SK-N-SH (cell line): Measurements from ENCODE around the gene CYTL1. TPM values are rescaled to one million over a fixed set of nuclear protein-coding genes. Genes with fewer than 3 reads are reported as not detected.

ENCODE experiments used
- CHD2 ChIP-seq: fragments of 150-350 bp; IDR thresholded peaks from 2 replicates; pipeline ENCODE4 v1.6.1; 2018; ENCODE audit warnings: low read length; ENCODE audit not compliant: partially characterized antibody
- CTCF ChIP-seq: fragments of 200-600 bp; sonication (generic); IDR thresholded peaks from 2 replicates; pipeline ENCODE4 v1.6.1; 2017; ENCODE audit warnings: antibody characterized with exemption, mild to moderate bottlenecking, moderate library complexity
- EP300 ChIP-seq, 2 experiments: IDR thresholded peaks; 2 replicates each; pipeline versions ENCODE4 v1.4.0 to v1.6.1; 2012; ENCODE audit warnings: borderline replicate concordance in 1 of 2, low read depth in 1 of 2, low read length in 1 of 2
- EZH2phosphoT487 ChIP-seq: fragments of 200-600 bp; sonication (generic); IDR thresholded peaks from 2 replicates; pipeline ENCODE4 v1.6.1; 2017; ENCODE audit warnings: low read depth, mixed run types, mild to moderate bottlenecking, antibody characterized with exemption, moderate library complexity, borderline replicate concordance
- FOSL2 ChIP-seq: IDR thresholded peaks from 2 replicates; pipeline ENCODE4 v1.4.0; 2012; ENCODE audit warnings: low read depth, mild to moderate bottlenecking, moderate library complexity, borderline replicate concordance
- FOXM1 ChIP-seq: IDR thresholded peaks from 2 replicates; pipeline ENCODE4 v1.4.0; 2012; ENCODE audit warnings: low read depth, mild to moderate bottlenecking
- GABPA ChIP-seq: IDR thresholded peaks from 2 replicates; pipeline ENCODE4 v1.4.0; 2012; ENCODE audit warnings: low read depth, mild to moderate bottlenecking
- GATA2 ChIP-seq: sonication (generic); formaldehyde crosslinking; IDR thresholded peaks from 2 replicates; pipeline ENCODE4 v1.5.0; 2020; ENCODE audit warnings: mild to moderate bottlenecking, missing genetic modification reagents
- MAX ChIP-seq: IDR thresholded peaks from 2 replicates; pipeline ENCODE4 v1.4.0; 2012; ENCODE audit warnings: low read depth
- POLR2AphosphoS5 ChIP-seq: IDR thresholded peaks from 2 replicates; pipeline ENCODE4 v1.6.1; 2012; ENCODE audit warnings: low read depth, low read length
- RFX5 ChIP-seq: IDR thresholded peaks from 2 replicates; pipeline ENCODE4 v1.6.1; 2012; ENCODE audit warnings: mild to moderate bottlenecking, improper control_type of control experiment, low read length
- SMC3 ChIP-seq: IDR thresholded peaks from 2 replicates; pipeline ENCODE4 v1.6.1; 2012; ENCODE audit warnings: low read depth, low read length, improper control_type of control experiment
- TAF1 ChIP-seq: IDR thresholded peaks from 2 replicates; pipeline ENCODE4 v1.6.1; 2012; ENCODE audit warnings: low read depth, mild to moderate bottlenecking, low read length, moderate library complexity, borderline replicate concordance
- polyA plus RNA-seq, 3 experiments: library from polyadenylated mRNA; depleted of rRNA; stranded (reverse); fragments of >200 nt; gene quantifications; 2 replicates each; pipeline ENCODE4 v1.2.3, GENCODE V29; 2012
- TF ChIP-seq, protein P1 (sequence below): fragments of 150-350 bp; IDR thresholded peaks from 2 replicates; pipeline ENCODE4 v1.6.1; 2017; ENCODE audit warnings: antibody characterized with exemption, low read length, low read depth, borderline replicate concordance
- TF ChIP-seq, protein P2 (sequence below): IDR thresholded peaks from 2 replicates; pipeline ENCODE4 v1.6.1; 2012; ENCODE audit warnings: mild to moderate bottlenecking, low read depth, low read length, moderate library complexity
- TF ChIP-seq, protein P3 (sequence below): fragments of 150-350 bp; IDR thresholded peaks from 2 replicates; pipeline ENCODE4 v1.6.1; 2016; ENCODE audit warnings: mild to moderate bottlenecking, low read depth, low read length

The CYTL1 gene
- polyA plus RNA-seq, 1 of the 3 experiments (the other 2 are of a cell fraction), result 3.0 TPM

DNA sequence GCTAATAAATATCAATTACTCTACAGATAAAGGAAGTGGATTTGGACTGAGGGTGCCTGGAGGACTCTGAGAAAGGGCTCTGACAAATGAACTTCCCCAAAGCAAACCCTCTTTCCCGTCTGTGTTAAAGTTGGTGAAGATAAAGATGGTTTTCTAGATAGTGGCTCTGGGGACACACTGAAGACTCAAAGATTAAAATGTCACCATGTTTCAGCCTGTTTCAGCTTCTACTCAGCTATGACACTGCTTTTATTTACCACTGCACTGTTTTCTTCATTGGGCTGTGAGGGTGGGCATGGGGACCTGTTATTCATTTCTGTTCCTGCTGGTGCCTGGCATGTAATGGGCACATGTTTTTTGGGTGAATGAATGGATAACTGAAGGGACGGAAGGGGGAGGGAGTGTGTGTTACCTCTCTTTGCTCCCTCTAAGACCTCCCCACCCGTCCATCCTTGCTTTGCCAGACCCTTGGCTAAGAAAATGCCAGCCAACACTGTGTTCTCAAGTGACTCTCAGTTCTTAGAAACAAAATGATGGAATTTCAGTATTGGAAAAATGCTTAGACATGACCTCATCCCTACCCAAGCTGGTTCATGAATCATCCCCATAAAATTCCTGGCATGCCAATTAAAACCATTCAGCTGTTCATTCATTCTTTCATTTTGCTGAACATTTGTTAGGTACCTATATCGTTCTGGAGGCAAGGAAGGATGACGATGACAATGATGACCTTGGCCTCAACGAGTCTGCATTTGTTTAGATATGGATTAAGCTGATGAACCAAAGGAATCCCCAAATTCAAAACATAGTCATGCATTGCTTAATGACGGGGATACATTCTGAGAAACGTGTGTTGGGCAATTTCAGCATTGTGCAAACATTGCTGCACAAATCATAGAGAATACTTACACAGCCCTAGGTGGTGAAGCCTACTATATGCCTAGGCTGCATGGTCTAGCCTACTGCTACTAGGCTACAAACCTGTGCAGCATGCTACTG lies 18.6 kb upstream of the CYTL1 start (continued):
- TF ChIP-seq FOXM1 (no peak), EP300 (IDR thresholded peaks at IDR 0.05; ENCODE audit: borderline replicate concordance in 1 of 2, low read depth in 1 of 2, low read length in 1 of 2) (peak in 1 of 2 experiments; percentile 46; a peak in 1 of 4 replicates), EZH2phosphoT487 (no peak), MAX (no peak), RFX5 (no peak), SMC3 (no peak), CHD2 (no peak), GATA2 (CRISPR knock-in tag) (no peak), FOSL2 (peak; percentile 77), TAF1 (no peak), GABPA (no peak), CTCF (no peak), POLR2AphosphoS5 (no peak)
- TF ChIP-seq, protein P1, sequence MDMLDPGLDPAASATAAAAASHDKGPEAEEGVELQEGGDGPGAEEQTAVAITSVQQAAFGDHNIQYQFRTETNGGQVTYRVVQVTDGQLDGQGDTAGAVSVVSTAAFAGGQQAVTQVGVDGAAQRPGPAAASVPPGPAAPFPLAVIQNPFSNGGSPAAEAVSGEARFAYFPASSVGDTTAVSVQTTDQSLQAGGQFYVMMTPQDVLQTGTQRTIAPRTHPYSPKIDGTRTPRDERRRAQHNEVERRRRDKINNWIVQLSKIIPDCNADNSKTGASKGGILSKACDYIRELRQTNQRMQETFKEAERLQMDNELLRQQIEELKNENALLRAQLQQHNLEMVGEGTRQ, result no peak
- TF ChIP-seq, protein P2, sequence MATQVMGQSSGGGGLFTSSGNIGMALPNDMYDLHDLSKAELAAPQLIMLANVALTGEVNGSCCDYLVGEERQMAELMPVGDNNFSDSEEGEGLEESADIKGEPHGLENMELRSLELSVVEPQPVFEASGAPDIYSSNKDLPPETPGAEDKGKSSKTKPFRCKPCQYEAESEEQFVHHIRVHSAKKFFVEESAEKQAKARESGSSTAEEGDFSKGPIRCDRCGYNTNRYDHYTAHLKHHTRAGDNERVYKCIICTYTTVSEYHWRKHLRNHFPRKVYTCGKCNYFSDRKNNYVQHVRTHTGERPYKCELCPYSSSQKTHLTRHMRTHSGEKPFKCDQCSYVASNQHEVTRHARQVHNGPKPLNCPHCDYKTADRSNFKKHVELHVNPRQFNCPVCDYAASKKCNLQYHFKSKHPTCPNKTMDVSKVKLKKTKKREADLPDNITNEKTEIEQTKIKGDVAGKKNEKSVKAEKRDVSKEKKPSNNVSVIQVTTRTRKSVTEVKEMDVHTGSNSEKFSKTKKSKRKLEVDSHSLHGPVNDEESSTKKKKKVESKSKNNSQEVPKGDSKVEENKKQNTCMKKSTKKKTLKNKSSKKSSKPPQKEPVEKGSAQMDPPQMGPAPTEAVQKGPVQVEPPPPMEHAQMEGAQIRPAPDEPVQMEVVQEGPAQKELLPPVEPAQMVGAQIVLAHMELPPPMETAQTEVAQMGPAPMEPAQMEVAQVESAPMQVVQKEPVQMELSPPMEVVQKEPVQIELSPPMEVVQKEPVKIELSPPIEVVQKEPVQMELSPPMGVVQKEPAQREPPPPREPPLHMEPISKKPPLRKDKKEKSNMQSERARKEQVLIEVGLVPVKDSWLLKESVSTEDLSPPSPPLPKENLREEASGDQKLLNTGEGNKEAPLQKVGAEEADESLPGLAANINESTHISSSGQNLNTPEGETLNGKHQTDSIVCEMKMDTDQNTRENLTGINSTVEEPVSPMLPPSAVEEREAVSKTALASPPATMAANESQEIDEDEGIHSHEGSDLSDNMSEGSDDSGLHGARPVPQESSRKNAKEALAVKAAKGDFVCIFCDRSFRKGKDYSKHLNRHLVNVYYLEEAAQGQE, result no peak
- TF ChIP-seq, protein P3, sequence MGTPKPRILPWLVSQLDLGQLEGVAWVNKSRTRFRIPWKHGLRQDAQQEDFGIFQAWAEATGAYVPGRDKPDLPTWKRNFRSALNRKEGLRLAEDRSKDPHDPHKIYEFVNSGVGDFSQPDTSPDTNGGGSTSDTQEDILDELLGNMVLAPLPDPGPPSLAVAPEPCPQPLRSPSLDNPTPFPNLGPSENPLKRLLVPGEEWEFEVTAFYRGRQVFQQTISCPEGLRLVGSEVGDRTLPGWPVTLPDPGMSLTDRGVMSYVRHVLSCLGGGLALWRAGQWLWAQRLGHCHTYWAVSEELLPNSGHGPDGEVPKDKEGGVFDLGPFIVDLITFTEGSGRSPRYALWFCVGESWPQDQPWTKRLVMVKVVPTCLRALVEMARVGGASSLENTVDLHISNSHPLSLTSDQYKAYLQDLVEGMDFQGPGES, result no peak
